Activated T-cell treated with anti-CD3 and anti-CD28 coated beads, Interleukin-2, amount 50 U/mL, for 1 hour (primary cell): ENCODE results near the gene C11orf24.
A peak's percentile ranks its signal among the peaks of the same experiment; 100 is the strongest.
"Not testable (repeated sequence)": the region's sequence is repeated elsewhere in the genome, so short reads cannot be mapped to it uniquely, and the experiment has no call there.

Experiments
- DNase-seq: peaks from one replicate; pipeline ENCODE4 v3.0.0-alpha.2; 2020

Gene C11orf24

DNA sequence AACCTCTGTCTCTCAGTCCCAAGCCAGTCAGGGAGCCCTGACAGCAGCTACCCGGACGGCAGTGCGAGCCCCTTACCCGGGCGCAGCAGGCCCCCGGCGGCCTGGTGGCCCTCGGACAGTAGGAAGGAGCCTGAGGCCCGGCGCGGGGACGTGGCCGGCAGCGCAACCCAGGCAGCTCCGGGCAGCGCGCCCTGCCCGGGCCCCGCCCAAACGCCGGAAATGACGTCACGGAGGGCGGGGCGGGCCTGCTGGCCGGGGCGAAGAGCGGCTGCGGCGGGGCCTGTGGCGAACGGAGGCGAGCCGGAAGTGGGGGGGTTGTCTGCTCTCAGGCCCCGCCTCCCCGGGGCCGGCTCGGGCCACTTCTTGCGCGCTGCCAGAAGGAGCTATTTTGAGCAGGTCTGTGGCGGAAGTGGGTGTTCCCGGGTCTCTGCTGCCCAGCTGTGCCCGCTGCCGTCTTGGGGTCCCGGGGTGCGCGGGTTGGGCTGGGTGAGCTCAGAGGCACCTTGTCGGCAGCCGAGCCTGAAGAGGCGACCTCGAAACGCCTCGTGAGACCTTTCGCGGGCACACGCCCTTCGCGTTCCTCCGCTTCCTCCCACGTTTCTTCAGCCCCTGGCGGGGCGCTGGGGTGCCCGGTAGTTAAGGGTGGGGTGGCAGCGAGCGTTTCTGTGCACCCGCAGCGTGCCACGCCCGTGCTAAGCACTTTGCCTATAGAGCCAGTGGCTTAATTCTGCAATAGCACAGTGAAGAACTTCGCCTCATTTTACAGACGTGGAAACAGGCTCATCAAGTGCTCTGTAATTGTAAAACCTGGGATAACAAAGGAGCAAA is at the start of gene C11orf24:
TSS of gene C11orf24 (minus strand) at position 193 of the 828 bp plus-strand sequence. CDS start 8,206 bp downstream, outside the sequence.
- peak; percentile 91 for DNase-seq

DNA sequence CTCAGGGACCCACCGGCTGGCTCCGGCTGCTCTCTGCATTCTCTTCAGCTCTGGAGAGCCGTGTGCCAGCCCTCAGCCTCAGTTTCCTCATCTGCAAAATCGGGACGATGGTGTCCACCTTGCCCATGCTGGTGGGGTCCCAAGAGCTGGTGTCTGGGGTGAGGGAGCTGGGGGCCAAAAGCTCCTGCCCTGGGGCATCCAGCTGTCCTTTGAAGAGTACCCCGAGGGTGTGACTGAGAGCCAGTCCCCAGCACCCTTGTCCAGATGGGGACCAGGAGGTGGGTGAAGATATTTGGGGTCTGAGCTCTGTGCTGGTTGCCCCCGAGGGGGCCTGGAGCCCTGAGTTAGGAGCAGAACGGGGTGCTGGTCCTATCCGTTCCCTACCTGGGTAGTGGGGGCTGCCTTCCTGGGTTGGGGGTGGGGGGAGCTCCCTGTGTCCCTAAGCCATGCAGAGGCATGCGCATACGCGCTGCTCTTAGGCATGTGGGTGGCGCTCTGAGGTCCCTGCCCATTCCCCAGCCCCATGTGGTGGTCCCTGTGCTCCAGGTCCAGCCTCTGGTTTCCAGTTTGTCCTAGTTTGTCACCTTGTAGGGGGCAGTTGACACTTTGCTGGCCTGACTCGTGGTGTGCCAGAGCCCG is 45.5 kb upstream of the C11orf24 start:
- DNase-seq: no peak

DNA sequence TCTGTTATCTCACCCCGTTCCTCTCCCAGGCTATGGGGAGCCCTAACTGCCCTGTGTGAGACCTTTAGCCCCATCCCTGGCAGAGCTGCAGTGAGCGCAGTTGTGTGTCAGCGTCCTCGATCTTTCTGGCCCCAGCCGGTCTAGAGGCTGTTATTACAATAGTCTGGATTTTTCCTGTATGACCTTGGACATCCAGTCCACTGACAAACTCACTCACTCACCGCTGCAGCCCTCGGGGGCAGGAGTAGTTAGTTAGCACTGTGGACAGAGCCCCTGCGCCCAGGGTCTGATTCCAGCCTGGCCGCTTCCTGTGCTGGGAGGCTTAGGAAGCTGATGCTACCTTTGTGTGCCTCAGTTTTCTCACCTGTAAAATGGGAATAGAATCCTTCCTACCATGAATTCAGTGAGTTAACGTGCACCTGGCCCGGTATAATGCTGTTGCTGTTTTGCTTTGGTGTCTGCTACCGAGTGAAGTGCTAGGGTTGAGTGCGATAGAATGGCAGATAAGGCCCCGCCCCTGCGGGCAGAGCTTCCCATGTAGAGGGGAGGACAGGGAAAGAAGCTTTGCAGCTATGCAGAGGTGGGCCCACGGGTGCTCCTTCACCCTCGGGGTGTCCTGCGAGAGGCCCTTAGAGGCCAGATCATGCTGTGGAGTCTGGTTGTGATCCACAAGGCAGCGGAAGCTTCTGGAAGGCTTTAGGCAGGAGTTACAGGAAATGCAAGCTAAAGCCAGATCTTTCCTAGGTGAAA is 43.6 kb upstream of the C11orf24 start:
- DNase-seq: no peak

DNA sequence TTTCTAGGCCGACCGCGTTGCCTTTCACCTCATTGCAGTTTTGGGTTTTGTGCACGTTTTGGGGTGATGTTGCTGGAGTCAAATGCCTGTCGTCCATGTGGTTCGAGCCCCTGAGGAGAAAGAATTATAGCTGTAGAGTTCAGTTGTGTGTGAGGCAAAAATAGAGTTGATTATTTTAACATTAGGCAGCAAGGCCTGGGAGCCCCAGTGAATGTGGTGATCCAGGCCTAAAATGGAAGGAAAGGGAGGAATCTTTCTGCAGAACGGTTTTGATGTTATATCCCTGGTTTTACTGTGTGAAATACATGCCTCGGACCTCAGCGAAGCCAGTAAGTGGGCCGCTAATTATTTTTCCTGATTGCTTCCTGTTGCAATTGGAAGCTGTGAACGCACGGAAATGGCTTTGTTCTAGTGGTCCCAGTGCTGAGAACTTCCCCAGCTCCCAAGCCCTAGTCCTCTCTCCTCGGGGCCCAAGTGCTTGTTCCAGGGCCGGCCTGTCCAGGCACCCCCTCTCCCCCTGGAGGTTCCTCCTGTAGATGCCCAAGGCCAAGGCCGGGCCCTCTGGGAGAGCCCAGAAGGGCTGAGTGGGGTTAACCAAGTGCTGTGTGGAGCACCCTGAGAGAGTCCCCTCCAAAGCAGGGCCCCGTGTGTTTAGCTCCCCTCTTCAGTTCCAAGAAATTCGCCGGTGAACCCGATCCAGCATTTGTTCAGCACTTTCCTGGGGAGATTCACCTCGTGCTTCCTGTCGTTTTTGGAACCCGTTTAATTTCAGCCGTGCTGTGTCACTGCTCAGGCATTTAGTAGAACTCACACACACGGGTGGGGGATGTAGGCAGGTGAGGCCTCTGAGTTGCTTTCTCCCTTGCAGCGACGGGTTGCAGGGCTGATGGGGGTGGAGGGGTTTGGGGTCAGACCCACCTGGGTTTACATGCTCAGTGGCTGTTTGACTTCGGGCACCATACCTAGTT is 42.7 kb upstream of the C11orf24 start:
- DNase-seq: no peak

DNA sequence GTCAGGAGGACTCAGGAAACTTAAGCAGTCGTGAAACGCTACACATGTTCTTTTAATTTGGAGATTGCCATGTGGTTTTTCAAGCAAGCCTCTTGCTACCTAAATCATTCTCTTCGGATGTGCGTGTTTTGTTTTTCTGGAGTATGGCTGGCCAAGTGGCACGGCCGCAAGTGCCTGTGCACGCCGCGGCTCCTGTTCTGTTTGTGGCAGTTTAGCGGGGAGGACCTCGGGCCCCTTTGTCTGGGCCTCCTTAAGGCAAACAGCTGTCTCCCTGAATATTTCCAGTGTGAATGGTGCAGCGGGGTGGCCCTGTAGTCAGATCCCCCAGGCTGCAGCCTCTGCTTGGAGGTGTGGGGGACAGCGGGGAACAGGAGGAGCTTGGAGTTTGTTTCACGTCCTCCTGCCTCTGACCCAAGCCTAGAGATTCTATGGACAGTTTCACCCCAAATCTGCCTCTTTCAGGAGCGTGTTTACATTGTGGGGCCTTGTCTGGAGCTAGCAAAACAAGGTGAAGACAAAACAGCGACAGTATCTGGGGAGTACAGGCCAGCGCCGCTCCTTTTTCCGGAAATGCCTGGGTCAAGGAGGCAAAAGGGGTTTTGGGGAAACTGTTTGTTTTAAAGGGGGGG is 41.9 kb upstream of the C11orf24 start:
- DNase-seq: no peak

DNA sequence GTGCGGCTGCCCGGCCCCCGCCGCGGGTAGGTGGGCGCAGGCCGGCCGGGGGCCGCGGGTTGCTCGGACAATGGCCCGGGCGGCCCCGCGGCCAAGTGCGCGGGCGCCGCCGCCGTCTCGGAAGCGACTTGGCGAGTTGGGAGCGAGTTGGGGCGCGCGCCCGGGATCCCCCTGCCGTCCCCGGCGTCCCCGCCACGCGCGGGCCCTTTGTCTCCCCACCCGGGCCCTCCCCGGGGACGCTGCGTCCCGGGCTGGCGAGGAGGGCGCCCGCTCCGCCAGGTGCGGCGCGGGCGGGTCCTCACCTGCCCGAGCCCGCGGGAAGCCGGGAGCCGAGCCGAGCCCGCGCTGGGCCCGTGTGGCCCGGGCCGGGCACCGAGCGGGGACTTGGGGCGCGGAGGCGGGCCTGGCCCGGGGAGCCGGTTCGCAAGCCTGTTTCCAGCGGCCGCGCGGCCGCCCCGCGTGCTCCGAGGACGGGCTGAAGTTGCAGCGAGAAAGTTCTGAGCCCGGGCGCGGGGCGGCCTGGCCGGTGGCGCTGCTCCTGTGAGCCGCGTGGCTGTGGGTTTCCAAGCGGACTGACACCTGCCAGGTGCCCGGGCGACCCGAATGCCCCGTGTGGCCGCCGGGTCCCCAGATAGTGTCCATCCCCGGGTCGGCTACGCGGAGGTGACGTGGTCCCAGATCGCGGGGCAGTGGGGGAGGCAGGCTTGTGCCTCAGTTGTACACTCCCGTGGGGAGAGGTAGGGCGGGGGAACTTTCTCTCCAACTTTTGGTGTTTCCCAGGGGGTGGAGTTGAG is 41.2 kb upstream of the C11orf24 start:
- peak; percentile 50 for DNase-seq

DNA sequence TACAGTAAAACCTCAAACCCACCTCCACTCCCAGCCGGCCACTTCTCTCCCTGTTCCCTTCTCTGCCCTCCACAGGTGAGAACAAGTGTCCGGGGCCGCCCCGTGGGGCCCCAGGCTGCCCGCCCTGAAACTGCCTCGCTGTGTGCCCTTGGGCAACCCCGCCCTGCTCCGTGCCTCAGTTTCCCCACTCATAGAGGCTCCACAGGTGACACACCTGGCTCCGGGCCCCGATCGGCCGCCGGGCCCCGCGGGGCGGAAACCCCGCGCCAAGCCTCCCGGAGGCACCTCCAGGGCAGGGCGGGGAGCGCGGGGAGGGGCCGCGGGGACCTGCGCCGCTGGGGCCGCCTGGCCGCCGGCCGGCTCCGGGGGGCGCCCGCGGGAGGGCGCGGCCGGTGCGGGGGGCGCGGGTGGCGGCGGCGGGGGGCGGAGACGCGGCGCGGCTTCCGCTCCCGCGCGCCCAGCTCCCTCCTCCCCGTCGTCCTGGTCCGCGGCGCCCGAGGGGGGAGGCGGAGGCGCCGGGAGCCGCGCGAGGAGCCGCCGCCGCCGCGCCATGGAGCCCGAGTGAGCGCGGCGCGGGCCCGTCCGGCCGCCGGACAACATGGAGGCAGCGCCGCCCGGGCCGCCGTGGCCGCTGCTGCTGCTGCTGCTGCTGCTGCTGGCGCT is 40.5 kb upstream of the C11orf24 start, which contains the start of gene LRP5:
TSS of gene LRP5 (plus strand) at position 475 of the 663 bp plus-strand sequence. CDS start at position 599, 124 bp downstream.
- peak; percentile 36 for DNase-seq

DNA sequence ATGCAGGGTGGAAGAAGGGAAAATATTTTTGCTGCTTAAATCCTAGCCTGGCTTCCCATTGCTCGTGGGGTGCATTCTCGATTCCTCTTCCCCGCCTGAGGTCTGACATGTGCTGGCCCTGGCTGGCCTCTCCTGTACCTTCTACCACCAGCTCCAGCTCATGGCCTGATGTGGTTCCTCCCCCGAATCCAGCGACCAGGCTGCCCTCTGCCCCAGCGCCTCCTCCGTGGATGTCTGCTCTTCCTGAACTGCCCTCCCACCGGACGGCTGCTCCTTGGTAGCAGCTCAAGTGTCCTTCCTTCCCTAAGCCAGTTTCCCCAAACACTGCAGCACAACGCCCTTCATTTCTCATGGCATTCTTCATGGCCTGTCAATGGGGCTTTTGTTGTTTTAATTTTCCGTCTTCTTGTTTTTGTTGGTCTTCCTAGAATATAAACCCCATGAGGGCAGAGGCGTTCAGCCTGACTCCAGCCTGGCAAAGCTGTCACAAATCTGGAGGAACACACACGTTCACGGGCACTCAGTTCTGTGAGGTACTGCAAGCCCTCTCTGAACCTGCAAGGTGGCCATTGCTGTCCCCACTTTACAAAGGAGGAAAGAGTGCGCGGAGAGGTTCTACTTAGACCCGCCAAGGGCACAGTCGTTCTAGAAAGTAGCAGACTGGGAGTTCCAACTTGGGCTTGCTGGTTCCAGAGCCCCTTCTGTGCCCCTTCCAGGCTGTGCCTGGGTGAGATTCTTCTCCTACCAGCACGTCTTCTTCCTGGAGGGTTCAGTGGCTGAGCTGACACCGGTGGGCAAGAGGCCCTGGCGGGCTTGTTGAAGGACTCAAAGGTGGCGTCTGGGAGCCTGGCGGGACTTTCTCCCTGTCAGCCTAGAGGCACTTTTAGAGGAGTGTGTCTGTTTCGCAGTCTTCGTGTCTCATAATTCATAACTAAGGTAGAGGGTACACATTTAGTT is 39.7 kb upstream of the C11orf24 start:
- DNase-seq: no peak

DNA sequence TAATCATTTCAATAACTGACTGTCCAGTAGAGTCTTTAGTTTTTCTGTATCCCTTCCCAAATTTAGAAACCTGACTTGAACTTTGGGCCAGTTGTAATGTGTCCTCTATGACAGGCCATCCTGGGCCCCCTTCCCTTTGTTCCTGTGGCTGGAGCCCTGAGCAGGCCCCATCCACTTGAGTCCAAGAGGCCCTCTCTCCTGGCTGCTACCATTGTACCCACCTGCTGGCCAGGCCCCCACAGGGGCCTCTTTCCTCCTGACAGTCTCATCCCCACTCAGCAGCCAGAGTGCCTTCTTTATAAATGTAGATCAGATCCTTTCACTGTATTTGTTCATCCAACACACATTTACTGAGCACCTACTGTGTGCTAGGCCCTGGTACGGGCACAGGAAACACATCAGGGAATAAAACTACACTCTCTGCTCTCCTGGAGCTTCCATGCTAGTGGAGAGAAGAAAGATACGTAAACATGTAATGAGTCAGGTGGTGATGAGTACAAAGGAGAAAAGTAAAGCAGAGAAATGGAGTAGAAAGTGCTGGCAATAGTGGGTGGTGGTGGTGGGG is 37.9 kb upstream of the C11orf24 start:
- DNase-seq: no peak

DNA sequence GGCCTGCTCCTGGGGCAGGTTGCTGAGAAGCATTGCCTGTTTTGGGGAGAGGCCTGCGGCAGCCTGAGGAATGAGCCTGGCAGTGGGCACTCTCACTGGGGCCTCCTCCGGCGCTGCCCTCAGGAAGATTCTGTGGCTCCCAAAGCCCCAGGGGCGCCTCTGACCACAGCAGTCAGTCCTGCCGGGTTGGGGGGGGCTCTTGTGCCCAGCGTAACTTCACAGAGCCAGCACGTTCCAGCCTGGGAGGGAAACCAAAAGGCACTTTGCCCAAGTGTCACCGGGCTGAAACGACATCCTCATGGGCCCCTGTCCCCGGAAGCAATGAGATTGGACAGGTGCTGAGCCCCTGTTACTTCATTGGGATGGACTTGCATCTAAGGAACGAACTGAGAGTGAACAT is 36.3 kb upstream of the C11orf24 start:
- no peak for DNase-seq

DNA sequence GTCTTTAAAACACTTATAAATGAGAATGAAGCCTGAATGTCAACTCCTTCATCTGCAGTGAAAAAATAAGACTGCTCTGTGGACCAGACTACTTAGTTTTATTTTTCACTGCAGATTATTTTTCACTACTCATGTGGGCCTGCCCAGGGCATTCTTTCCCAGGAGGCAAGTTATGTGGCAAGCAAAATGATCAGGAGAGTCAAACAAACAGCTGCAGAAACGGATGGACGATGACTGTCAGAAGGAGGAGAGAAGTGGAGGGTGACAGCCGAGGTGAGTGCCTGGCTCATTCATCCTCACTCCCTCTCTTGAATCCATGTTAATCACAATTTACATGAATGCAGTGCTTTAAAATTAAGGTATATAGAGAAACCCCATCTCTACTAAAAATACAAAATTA is 34.9 kb upstream of the C11orf24 start:
- no peak for DNase-seq

DNA sequence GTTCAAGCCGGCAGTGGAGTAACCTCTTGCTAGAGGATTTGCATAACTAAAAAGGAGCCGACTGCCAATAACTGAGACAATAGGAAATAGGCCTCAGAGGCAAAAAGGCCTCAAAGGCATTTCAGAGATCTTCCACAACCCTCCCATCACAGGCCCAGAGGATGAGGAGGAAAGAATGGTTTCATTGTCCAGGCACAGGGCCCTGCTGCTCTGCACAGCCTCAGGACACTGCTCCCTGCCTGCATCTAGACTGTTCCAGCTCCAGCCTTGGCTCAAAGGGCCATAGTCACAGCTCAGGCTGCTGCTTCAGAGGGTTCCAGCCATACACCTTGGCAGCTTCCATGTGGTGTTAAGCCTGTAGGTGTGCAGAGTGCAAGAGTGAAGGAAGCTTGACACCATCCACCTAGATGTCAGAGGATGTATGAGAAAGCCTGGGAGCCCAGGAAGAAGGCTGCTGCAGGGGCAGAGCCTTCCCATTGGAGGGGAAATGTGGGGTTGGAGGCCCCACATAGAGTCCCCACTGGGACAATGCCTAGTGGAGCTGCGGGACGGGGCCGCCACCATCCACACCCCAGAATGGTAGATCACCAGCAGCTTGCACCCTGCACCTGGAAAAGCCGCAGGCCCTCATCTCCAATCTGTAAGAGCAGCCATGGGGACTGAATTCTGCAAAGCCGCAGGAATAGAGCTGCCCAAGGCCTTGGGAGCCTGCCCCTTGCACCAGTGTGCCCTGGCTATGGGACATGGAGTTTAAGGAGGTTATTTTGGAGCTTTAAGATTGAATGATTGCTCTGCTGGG is 32.4 kb upstream of the C11orf24 start:
- no peak for DNase-seq

DNA sequence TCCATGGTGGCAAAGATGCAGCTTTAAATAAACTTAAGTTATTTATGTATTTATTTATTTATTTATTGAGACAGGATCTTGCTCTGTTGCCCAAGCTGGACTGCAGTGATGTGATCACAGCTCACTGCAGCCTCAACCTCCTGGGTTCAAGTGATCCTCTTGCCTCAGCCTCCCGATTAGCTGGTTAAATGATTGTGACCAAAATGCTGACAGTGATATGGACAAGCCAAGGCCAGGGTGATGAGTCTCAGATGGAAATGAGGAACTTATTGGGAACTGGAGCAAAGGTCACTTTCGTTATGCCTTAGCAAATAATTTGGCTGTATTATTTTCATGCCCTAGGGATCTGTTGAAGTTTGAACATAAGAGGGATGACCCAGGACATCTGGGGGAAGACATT is 31.3 kb upstream of the C11orf24 start:
- DNase-seq: no peak

DNA sequence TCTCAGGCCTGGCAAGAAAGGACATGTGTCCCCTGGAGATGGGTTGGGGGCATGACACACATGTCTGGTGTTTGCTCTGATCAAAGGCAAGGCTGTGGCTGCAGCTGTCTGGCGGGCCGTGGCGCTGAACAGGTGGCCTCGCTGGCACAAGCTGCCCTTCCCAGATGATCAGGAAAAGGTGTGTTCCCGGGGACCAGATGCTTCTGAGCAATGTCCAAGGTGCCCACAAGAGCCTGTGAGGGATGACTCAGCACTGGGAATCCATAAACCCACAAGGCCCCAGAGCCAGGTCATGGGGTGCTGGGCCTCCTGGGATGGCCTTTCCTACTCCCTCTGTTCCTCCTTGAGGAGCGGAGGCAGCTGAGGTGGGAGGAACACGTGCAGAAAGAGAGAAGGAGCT is 30.9 kb upstream of the C11orf24 start:
- no peak for DNase-seq

DNA sequence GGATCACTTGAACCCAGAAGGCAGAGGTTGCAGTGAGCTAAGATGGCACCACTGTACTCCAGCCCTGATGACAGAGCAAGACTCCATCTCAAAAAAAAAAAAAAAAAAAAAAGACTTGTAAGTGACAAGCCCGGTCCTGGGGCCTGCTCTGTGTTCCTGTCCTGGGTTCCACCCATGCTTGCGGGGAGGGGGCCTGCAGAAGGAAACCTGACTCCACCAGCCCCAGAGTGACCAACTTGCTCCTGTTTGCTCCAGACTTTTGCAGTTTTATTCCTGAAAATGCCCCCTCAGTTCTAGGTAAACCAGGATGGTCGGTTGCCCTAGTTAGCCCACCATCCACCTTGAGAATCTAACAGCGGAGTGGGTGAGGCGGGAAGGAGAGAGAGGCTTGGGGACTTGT is 30.5 kb upstream of the C11orf24 start:
- DNase-seq: no peak

DNA sequence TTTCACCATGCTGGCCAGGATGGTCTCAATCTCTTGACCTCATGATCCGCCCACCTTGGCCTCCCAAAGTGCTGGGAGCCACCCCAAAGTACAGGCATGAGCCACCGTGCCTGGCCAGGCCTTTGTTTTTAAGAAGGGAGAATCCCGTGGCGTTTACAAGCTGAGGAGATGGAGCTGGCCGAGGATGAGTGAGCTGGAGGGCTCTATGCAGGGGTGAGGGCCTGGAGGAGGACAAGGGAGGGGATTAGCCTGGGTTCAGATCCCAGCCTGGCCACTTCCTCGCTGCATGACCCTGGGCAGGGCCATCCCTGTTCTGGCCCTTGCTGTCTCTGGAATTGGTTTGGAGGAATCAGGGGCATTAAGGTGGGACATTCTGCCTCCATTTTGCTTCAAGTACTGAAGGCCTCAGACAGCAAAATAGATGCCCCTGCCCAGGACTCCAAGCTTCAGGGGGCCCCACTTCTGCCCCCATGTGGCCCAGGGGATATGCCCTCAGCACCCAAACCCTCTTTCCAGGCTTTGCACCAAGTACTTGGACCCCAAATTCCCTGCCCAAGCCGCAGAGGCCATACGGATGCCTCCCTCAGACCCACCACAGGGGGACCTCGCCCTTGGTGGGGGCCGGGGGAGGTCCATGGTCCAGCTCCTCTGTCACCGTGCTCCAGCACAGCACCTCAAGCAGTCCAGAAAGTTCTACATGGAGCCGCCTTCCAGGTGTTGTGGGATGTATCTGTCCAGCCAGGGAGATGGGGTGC is 28.5 kb upstream of the C11orf24 start:
- no peak for DNase-seq

DNA sequence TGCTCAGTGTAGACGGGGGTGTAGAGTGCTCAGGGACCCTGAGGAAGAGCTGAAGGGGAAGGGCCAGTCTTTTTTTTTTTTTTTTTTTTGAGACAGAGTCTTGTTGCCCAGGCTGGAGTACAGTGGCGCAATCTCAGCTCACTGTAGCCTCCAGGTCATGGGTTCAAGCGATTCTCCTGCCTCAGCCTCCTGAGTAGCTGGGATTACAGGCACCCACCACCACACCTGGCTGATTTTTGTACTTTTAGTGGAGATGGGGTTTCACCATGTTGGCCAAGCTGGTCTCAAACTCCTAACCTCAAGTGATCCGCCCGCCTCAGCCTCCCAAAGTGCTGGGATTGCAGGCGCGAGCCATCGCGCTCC is 27.7 kb upstream of the C11orf24 start:
- not testable (repeated sequence) for DNase-seq
